Heart left ventricle (tissue), 16 donors: ENCODE measurements around the gene CCDC148. TPM values are rescaled to one million over a fixed set of nuclear protein-coding genes. Genes with fewer than 3 reads are reported as not detected.

ENCODE experiments used
- ATAC-seq, 4 donors: fragments of 200-7000 bp; cut with Tn5 transposase; one replicate each; pipeline ENCODE4 v1.9.1; 2020 to 2022; ENCODE audit warnings: moderate library complexity in 4 of 4, mild to moderate bottlenecking in 3 of 4, moderate number of reproducible peaks in 1 of 4
- DNase-seq, 5 donors: peaks; one replicate each; pipeline ENCODE4 v3.0.0-alpha.2; 2020
- H3K27ac ChIP-seq, 12 donors: fragments of 200-600 bp; sonication (generic) in 4 of 12; one replicate each; pipeline versions ENCODE4 v1.5.0 to v1.8.0; 2016 to 2022; ENCODE audit warnings: mild to moderate bottlenecking in 2 of 12
- H3K27me3 ChIP-seq, 9 donors: fragments of 200-600 bp; sonication (generic) in 2 of 9; one replicate each; pipeline versions ENCODE4 v1.5.1 to v1.8.0; 2016 to 2022; ENCODE audit warnings: mild to moderate bottlenecking in 3 of 9
- H3K36me3 ChIP-seq, 9 donors: fragments of 200-600 bp; sonication (generic) in 2 of 9; one replicate each; pipeline versions ENCODE4 v1.5.0 to v1.8.0; 2018 to 2022; ENCODE audit warnings: mild to moderate bottlenecking in 2 of 9
- H3K4me1 ChIP-seq, 12 donors: fragments of 200-600 bp; sonication (generic) in 4 of 12; one replicate each; pipeline versions ENCODE4 v1.5.0 to v1.8.0; 2016 to 2022; ENCODE audit warnings: mild to moderate bottlenecking in 3 of 12
- H3K4me3 ChIP-seq, 12 donors: fragments of 200-600 bp; sonication (generic) in 4 of 12; one replicate each; pipeline versions ENCODE4 v1.5.0 to v1.8.0; 2017 to 2022; ENCODE audit warnings: mild to moderate bottlenecking in 9 of 12, moderate library complexity in 4 of 12
- H3K9me3 ChIP-seq, 12 donors: fragments of 200-600 bp; sonication (generic) in 4 of 12; one replicate each; pipeline versions ENCODE4 v1.5.0 to v1.8.0; 2016 to 2022; ENCODE audit warnings: mild to moderate bottlenecking in 1 of 12
- CTCF ChIP-seq, 12 donors: fragments of 200-600 bp; sonication (generic) in 4 of 12; IDR thresholded peaks; one replicate each; pipeline versions ENCODE4 v1.5.0 to v1.8.0; 2018 to 2022; ENCODE audit warnings: antibody characterized with exemption in 12 of 12, mild to moderate bottlenecking in 5 of 12
- POLR2A ChIP-seq, 2 donors: fragments of 450-650 bp; IDR thresholded peaks; one replicate each; pipeline ENCODE4 v1.6.1; 2017; ENCODE audit warnings: antibody characterized with exemption in 2 of 2, mild to moderate bottlenecking in 2 of 2, moderate library complexity in 2 of 2
- WGBS, 4 donors: extraction: QIAGEN DNeasy Blood & Tissue Kit in 2 of 4; methylation state at CpG; one replicate each; pipeline versions ENCODE4 v1.1.5 to v1.1.7; 2013 to 2018; 5-methylcytosine and 5-hydroxymethylcytosine counted together
- intact Hi-C, 10 donors: fragments of 100-400 bp; cut with DNase I; formaldehyde crosslinking; loops; one replicate each; pipeline versions ENCODE4 v1.11.1 to v1.14.2; 2022
- polyA plus RNA-seq, 2 donors: library from polyadenylated mRNA; stranded (reverse); fragments of 200-250 nt; gene quantifications; one replicate each; pipeline ENCODE4 v1.2.3, GENCODE V29; 2013
- total RNA-seq, 9 donors: library from RNA; depleted of rRNA in 2 of 9; stranded (reverse); fragments of >200 nt in 2 of 9; fragmentation: NEBNext Ultra II Directional in 3 of 9; extraction: Animal tissue kit (Norgen Biotek cat#: 25700) in 3 of 9; gene quantifications; one replicate each; pipeline versions ENCODE4 v1.1.0 to v1.2.4, GENCODE V29; 2016 to 2023
- donor health status: ischemic (EF 13 %, LVEDD 7.1; RV severe dilation, severe dysfunction).
- donor health status: healthy with polysubstance abuse.
- donor health status: DM: no; HTN: yes; CAD: no.
- donor health status: DM: no; HTN: no; CAD: no.
- donor health status: ischemic (EF 25% LVEDD 6.9; RV normal size, moderate dysfunction).
- donor health status: ischemic (EF 25% LVEDD 5.7; RV mildly dilated, moderate dysfunction).
- donor health status: healthy.
- donor health status: DM: yes; HTN: yes; CAD: no.
- donor health status: ischemic (EF 35%, LVEDD 5.7; RV mildly dilated, moderate dysfunction).
- donor health status: nonischemic (EF 11% LVEDD 7.7; RV severe dilation, severe dysfunction).
- donor health status: DM: yes; HTN: yes; CAD: no.
- donor health status: PGD.
- donor health status: ischemic (EF 29% LVEDD 5.4; RV normal size, mild dysfunction).
- donor health status: nonischemic (EF 23%, LVEDD 6.1; RV moderate dilation, normal function).

The CCDC148 gene
- total and polyA plus RNA-seq, 11 donors = 0.24 to 1.2 (median 0.75) TPM; not detected in 2

GRCh38 chr2:158242280-158242679, 214.3 kb downstream of the CCDC148 start:
- Histone ChIP-seq H3K27me3 (no peaks in the 10 kb centered on the region), H3K4me1 (peaks cover 0 to 8% (median 0%) of the 10 kb centered on the region in 12 donors), H3K36me3 (no peaks in the 10 kb centered on the region), H3K27ac (no peak overlapping the region), H3K4me3 (no peak overlapping the region), H3K9me3 (no peaks in the 10 kb centered on the region)
- ATAC-seq (no peak), DNase-seq (no peak)
- WGBS, 4 donors = 75 to 79% (median 78%) methylated on average over 2 of the region's 2 CpGs
- TF ChIP-seq CTCF (IDR thresholded peaks at IDR 0.05) (no peak), POLR2A (IDR thresholded peaks at IDR 0.05) (no peak)
- intact Hi-C loops = no loop called here

- intact Hi-C loops = no loop called here
- no peak for ATAC-seq
- no peaks in the 10 kb centered on the region for H3K9me3 ChIP-seq
Measured at GRCh38 chr2:158240975-158241374, 215.6 kb downstream of the CCDC148 start.

GRCh38 chr2:158239271-158239670, 217.3 kb downstream of the CCDC148 start:
- DNase-seq (no peak), ATAC-seq (no peak)
- intact Hi-C loops = no loop called here
- no peak for TF ChIP-seq POLR2A (IDR thresholded peaks at IDR 0.05)
- Histone ChIP-seq H3K27ac (no peak overlapping the region), H3K9me3 (no peaks in the 10 kb centered on the region), H3K4me1 (no peaks in the 10 kb centered on the region), H3K36me3 (no peaks in the 10 kb centered on the region), H3K4me3 (no peak overlapping the region), H3K27me3 (no peaks in the 10 kb centered on the region)
- 93 to 98% (median 95%) methylated on average over 2 of the region's 2 CpGs for WGBS, 4 donors

More at GRCh38 chr2:158240975-158241374, 215.6 kb downstream of the CCDC148 start:
- no peak for DNase-seq
- H3K4me3 ChIP-seq = no peak overlapping the region
- H3K27ac ChIP-seq = no peak overlapping the region
- no peaks in the 10 kb centered on the region for H3K27me3 ChIP-seq
- 46 to 50% (median 48%) methylated on average over 2 of the region's 2 CpGs for WGBS, 4 donors
- no peaks in the 10 kb centered on the region for H3K4me1 ChIP-seq
- no peaks in the 10 kb centered on the region for H3K36me3 ChIP-seq
- no peak for TF ChIP-seq POLR2A (IDR thresholded peaks at IDR 0.05)
- no peak for TF ChIP-seq CTCF (IDR thresholded peaks at IDR 0.05)

- no peak overlapping the region for H3K4me3 ChIP-seq
- TF ChIP-seq POLR2A (IDR thresholded peaks at IDR 0.05) (no peak), CTCF (IDR thresholded peaks at IDR 0.05) (no peak)
- no peak overlapping the region for H3K27ac ChIP-seq
- no peaks in the 10 kb centered on the region for H3K36me3 ChIP-seq
- H3K27me3 ChIP-seq = no peaks in the 10 kb centered on the region
- H3K9me3 ChIP-seq = no peaks in the 10 kb centered on the region
- DNase-seq = no peak
- WGBS, 4 donors = 93 to 100% (median 98%) methylated on average over 1 of the region's 1 CpG
- H3K4me1 ChIP-seq = no peaks in the 10 kb centered on the region
- intact Hi-C loops = no loop called here
- ATAC-seq = no peak
Measured at GRCh38 chr2:158234497-158234896, 222.1 kb downstream of the CCDC148 start.

- no peaks in the 10 kb centered on the region for H3K36me3 ChIP-seq
- no peak for ATAC-seq
- intact Hi-C loops = no loop called here
- no peak for DNase-seq
- no peaks in the 10 kb centered on the region for H3K4me1 ChIP-seq
- no peak for TF ChIP-seq CTCF (IDR thresholded peaks at IDR 0.05)
- TF ChIP-seq POLR2A (IDR thresholded peaks at IDR 0.05) = no peak
- H3K9me3 ChIP-seq = peaks cover 0 to 4% (median 0%) of the 10 kb centered on the region in 12 donors
- H3K4me3 ChIP-seq = no peak overlapping the region
- 49 to 65% (median 54%) methylated on average over 1 of the region's 1 CpG for WGBS, 4 donors
- no peak overlapping the region for H3K27ac ChIP-seq
- H3K27me3 ChIP-seq = no peaks in the 10 kb centered on the region
Measured at GRCh38 chr2:158232476-158232875, 224.1 kb downstream of the CCDC148 start.
